ENCODE measurements around the gene SMIM9. TPM values are rescaled to one million over a fixed set of nuclear protein-coding genes. Genes with fewer than 3 reads are reported as not detected.

Gene SMIM9
- total and polyA plus RNA-seq, 9 of the 15 experiments (the other 6 are each of a cell fraction or from before 2014, with no cell fraction given), result 0.08 TPM; not detected in 8

DNA sequence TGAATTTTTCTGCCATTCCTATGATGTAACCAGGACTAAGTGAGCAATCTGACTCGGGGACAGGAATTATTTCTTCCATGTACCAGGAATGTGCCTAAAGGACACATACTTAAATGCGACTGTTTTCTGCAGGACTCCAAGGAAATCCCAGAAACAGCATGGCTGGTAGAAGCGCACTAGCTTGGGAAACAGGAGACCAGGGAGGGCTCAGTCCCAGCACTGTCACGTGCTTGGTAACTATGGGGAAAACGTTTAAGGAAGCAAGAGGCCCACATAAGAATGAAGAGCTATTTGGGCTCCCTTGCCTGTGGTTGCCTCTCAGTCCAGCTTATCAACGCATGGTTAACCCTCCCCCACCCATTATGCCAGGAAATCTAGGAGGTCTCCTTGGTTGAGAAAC lies 48.7 kb downstream of the SMIM9 start (continued):
- TF ChIP-seq TEAD4 (IDR thresholded peaks at IDR 0.05; ENCODE audit: low read length), result peak; percentile 27; the same call in 1 of the 2 replicates
- no peak for TF ChIP-seq TEAD4 (CRISPR knock-in tag; IDR thresholded peaks at IDR 0.05; ENCODE audit: borderline replicate concordance)
- TF ChIP-seq ZNF263 (CRISPR knock-in tag; IDR thresholded peaks at IDR 0.05; ENCODE audit: borderline replicate concordance), result no peak
- no peak for TF ChIP-seq ZNF224 (CRISPR knock-in tag; IDR thresholded peaks at IDR 0.05)
- TF ChIP-seq PURB (CRISPR knock-in tag; IDR thresholded peaks at IDR 0.05; ENCODE audit: low read depth), result no peak
- TF ChIP-seq RBM34 (IDR thresholded peaks at IDR 0.05; ENCODE audit: borderline replicate concordance, insufficient read depth, low read length), result no peak
- TF ChIP-seq NCOA1 (IDR thresholded peaks at IDR 0.05; ENCODE audit: low read depth), result no peak
- TF ChIP-seq, protein P1, sequence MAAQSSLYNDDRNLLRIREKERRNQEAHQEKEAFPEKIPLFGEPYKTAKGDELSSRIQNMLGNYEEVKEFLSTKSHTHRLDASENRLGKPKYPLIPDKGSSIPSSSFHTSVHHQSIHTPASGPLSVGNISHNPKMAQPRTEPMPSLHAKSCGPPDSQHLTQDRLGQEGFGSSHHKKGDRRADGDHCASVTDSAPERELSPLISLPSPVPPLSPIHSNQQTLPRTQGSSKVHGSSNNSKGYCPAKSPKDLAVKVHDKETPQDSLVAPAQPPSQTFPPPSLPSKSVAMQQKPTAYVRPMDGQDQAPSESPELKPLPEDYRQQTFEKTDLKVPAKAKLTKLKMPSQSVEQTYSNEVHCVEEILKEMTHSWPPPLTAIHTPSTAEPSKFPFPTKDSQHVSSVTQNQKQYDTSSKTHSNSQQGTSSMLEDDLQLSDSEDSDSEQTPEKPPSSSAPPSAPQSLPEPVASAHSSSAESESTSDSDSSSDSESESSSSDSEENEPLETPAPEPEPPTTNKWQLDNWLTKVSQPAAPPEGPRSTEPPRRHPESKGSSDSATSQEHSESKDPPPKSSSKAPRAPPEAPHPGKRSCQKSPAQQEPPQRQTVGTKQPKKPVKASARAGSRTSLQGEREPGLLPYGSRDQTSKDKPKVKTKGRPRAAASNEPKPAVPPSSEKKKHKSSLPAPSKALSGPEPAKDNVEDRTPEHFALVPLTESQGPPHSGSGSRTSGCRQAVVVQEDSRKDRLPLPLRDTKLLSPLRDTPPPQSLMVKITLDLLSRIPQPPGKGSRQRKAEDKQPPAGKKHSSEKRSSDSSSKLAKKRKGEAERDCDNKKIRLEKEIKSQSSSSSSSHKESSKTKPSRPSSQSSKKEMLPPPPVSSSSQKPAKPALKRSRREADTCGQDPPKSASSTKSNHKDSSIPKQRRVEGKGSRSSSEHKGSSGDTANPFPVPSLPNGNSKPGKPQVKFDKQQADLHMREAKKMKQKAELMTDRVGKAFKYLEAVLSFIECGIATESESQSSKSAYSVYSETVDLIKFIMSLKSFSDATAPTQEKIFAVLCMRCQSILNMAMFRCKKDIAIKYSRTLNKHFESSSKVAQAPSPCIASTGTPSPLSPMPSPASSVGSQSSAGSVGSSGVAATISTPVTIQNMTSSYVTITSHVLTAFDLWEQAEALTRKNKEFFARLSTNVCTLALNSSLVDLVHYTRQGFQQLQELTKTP (IDR thresholded peaks at IDR 0.05; ENCODE audit: low read depth in 1 of 2, partially characterized antibody in 2 of 2), result no peak
- TF ChIP-seq, protein P2, sequence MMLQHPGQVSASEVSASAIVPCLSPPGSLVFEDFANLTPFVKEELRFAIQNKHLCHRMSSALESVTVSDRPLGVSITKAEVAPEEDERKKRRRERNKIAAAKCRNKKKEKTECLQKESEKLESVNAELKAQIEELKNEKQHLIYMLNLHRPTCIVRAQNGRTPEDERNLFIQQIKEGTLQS (IDR thresholded peaks at IDR 0.05), result peak; percentile 19; the same call in 1 of the 2 replicates
- TF ChIP-seq, protein P2 (CRISPR knock-in tag; conservative IDR thresholded peaks at IDR 0.05), result no peak
- TF ChIP-seq MYC (IDR thresholded peaks at IDR 0.05; ENCODE audit: low read depth, low read length), result 0 out of 2 replicates have a peak, but pooled peaks have one; percentile 27
- no peak for TF ChIP-seq MYC (CRISPR knock-in tag; IDR thresholded peaks at IDR 0.05; ENCODE audit: borderline replicate concordance, low read depth)
- no peak for TF ChIP-seq PCBP1 (IDR thresholded peaks at IDR 0.05; ENCODE audit: low read depth, low read length, poor library complexity, severe bottlenecking)
- no peak for TF ChIP-seq SIN3B (IDR thresholded peaks at IDR 0.05; ENCODE audit: low read depth)
- TF ChIP-seq CBX3 (IDR thresholded peaks at IDR 0.05; ENCODE audit: borderline replicate concordance in 1 of 2, low read length in 2 of 2), result no peak
- no peak for TF ChIP-seq NFXL1 (CRISPR knock-in tag; IDR thresholded peaks at IDR 0.05)
- TF ChIP-seq, protein P3, sequence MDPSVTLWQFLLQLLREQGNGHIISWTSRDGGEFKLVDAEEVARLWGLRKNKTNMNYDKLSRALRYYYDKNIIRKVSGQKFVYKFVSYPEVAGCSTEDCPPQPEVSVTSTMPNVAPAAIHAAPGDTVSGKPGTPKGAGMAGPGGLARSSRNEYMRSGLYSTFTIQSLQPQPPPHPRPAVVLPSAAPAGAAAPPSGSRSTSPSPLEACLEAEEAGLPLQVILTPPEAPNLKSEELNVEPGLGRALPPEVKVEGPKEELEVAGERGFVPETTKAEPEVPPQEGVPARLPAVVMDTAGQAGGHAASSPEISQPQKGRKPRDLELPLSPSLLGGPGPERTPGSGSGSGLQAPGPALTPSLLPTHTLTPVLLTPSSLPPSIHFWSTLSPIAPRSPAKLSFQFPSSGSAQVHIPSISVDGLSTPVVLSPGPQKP (CRISPR knock-in tag; IDR thresholded peaks at IDR 0.05), result no peak
- no peak; the same call in 1 of the 2 replicates for TF ChIP-seq SOX6 (IDR thresholded peaks at IDR 0.05)

All from K562 (cell line).